ENCODE measurements around the gene RAX2.

RAX2 gene

DNA sequence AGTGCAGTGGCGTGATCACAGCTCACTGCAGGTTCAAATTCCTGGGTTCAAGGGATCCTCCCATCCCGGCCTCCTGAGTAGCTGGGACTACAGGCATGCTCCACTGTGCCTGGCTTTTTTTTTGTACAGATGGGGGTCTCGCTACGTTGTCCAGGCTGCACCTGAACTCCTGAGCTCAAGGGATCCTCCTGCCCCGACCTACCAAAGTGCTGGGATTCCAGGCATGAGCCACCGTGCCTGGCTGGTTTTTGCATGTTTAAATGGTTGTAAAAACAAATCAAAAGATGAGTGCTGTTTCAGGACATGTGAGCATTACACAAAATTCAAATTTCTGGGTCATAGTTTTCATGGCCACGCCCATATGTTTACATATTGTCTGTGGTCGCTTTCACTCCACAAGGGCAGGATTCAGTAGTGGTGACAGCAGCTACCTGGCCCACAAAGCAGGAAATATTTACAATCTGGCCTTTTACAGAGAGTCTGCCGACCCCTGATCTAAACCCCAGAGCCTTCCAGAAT is 8.8 kb upstream of the RAX2 start:
- Histone ChIP-seq H3K4me3 (no peak overlapping the region), H3K36me3 (no peaks in the 10 kb centered on the region), H3K9me3 (peaks cover 37% of the 10 kb centered on the region), H4K20me1 (0 out of 2 replicates have a peak, but pooled peaks cover 7% of the 10 kb centered on the region), H3K27me3 (peaks cover 24% of the 10 kb centered on the region), H3K4me2 (no peak overlapping the region), H3K4me1 (peaks cover 10% of the 10 kb centered on the region; the same call in 1 of the 2 replicates), H3K27ac (no peak overlapping the region), H3K9ac (no peak overlapping the region)
- no peak for TF ChIP-seq Cebpa-rat (IDR thresholded peaks at IDR 0.05)

GRCh38 chr19:3778899-3779723 is 7.1 kb upstream of the RAX2 start:
- no peak overlapping the region for H3K4me3 ChIP-seq

GRCh38 chr19:3778104-3778867 is 6.3 kb upstream of the RAX2 start:
- H3K4me1 ChIP-seq: no peaks in the 10 kb centered on the region
- peaks cover 37% of the 10 kb centered on the region for H3K9me3 ChIP-seq
- no peak overlapping the region for H3K4me2 ChIP-seq
- no peaks in the 10 kb centered on the region for H3K27me3 ChIP-seq
- no peak overlapping the region for H3K27ac ChIP-seq
- H4K20me1 ChIP-seq: no peaks in the 10 kb centered on the region
- H3K4me3 ChIP-seq: no peak overlapping the region
- TF ChIP-seq Cebpa-rat (IDR thresholded peaks at IDR 0.05): no peak
- H3K9ac ChIP-seq: no peak overlapping the region
- H3K36me3 ChIP-seq: no peaks in the 10 kb centered on the region

More at GRCh38 chr19:3778899-3779723, 7.1 kb upstream of the RAX2 start:
- Histone ChIP-seq H3K4me2 (no peak overlapping the region), H3K27ac (no peak overlapping the region), H3K27me3 (peaks cover 7% of the 10 kb centered on the region), H3K36me3 (no peaks in the 10 kb centered on the region), H3K4me1 (no peaks in the 10 kb centered on the region), H3K9me3 (peaks cover 37% of the 10 kb centered on the region), H4K20me1 (no peaks in the 10 kb centered on the region), H3K9ac (no peak overlapping the region)
- no peak for TF ChIP-seq Cebpa-rat (IDR thresholded peaks at IDR 0.05)

DNA sequence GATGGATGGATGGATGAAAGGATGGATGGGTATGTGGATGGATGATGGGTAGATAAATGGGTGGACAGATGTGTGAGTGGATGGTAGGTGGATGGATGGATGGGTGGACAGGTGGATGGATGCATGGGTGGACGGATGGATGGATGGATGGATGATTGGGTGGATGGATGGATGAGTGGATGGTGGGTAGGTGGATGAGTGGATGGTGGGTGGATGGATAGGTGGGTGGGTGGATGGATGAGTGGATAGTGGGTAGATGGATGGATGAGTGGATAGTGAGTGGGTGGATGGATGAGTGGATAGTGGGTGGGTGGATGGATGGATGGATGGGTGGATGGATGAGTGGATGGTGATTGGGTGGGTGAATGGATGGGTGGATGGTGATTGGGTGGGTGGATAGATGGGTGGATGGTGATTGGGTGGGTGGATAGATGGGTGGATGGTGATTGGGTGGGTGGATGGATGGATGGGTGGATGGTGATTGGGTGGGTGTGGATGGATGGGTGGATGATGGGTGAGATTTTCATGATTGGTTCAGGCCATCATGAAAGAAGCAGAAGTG is 4.5 kb upstream of the RAX2 start:
- Histone ChIP-seq H3K4me1 (no peaks in the 10 kb centered on the region), H3K4me2 (no peak overlapping the region), H3K27me3 (no peaks in the 10 kb centered on the region), H3K9me3 (peaks cover 23% of the 10 kb centered on the region), H3K4me3 (no peak overlapping the region), H4K20me1 (no peaks in the 10 kb centered on the region), H3K36me3 (no peaks in the 10 kb centered on the region), H3K27ac (no peak overlapping the region), H3K9ac (no peak overlapping the region)
- no peak for TF ChIP-seq Cebpa-rat (IDR thresholded peaks at IDR 0.05)

DNA sequence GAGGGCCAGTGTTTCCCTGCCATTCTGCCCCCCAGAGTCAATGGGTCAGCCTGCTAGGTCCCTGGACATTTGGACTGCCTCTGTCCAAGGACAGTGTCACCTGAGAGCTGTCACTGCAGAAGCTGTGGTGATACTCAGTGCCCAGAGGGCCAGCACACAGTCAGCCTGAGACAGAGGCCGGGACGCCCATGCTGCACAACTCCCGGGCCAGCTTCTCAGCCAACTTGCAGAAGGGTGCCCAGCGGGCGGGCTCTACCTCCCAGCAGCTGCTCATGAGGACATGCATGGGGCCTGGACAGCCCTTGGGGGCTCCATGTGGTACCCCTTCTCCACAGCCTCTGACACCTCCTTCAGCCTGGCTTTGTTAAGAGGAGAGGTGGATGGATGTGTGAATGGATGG is 3.8 kb upstream of the RAX2 start:
- H3K36me3 ChIP-seq: no peaks in the 10 kb centered on the region
- no peak for TF ChIP-seq Cebpa-rat (IDR thresholded peaks at IDR 0.05)
- H3K9ac ChIP-seq: no peak overlapping the region
- H3K4me3 ChIP-seq: no peak overlapping the region
- H3K4me1 ChIP-seq: no peaks in the 10 kb centered on the region
- H3K9me3 ChIP-seq: peaks cover 16% of the 10 kb centered on the region
- H4K20me1 ChIP-seq: no peaks in the 10 kb centered on the region
- H3K27ac ChIP-seq: no peak overlapping the region
- H3K27me3 ChIP-seq: no peaks in the 10 kb centered on the region
- H3K4me2 ChIP-seq: no peak overlapping the region

DNA sequence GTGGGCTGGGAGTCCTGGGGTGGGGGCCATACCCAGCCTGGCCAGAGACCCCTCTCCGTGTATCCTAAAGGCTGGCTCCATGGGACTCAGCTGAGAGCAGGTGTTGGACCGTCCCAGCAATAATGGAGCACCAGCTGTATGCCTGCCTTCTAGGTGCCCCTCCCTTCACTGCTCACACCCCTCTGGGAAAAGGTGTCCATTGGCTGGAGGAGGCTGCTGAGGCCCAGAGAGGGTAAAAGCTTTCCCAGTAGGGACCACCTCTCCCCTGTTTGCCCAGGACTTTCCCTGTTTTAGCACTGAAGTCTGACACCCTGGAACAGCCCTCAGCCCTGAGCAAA is 3.3 kb upstream of the RAX2 start:
- Histone ChIP-seq H3K36me3 (peaks cover 4% of the 10 kb centered on the region; the same call in 1 of the 2 replicates), H3K4me2 (no peak overlapping the region), H3K4me3 (no peak overlapping the region), H3K9me3 (peaks cover 13% of the 10 kb centered on the region), H3K27me3 (no peaks in the 10 kb centered on the region), H4K20me1 (no peaks in the 10 kb centered on the region), H3K27ac (no peak overlapping the region), H3K9ac (no peak overlapping the region), H3K4me1 (no peaks in the 10 kb centered on the region)
- TF ChIP-seq Cebpa-rat (IDR thresholded peaks at IDR 0.05): no peak

DNA sequence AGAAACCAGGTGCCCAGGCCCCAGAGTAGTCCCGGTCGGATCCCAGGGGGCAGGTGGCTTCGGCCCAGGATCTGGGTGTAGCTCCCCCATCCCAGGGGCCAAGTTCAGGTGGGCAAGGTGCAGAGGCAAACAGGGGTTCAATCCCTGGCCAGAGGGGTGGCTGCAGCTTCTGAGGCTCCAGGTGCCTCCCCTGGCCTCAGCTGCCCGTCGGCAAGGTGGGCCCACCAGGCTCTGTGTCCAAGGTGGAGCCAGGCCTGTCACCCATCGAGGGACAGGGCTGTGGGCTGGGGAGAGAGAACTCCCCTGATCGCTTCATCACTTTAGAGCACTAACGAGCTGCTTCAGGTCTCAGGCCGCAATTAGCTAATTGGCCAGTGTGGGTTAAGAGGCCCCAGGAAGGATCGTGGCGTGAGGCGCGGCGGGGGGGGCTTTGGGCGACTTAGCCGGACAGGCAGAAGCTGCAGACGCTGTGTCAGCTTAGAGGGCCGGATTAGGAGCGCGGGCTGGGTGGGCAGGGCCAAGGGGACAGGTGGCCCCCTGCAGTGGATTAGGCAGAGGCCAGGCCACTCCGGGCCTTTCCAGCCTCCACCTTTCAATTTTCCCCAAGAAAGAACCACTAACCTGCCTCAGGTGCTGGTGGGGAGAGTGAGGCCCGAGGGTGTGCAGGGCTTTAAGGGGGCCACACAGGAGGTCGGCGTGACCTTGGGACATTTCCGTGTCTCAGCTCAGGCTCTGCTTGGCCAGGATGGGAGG is 2.8 kb upstream of the RAX2 start:
- no peak for TF ChIP-seq Cebpa-rat (IDR thresholded peaks at IDR 0.05)
- Histone ChIP-seq H3K9ac (no peak overlapping the region), H3K36me3 (peaks cover 9% of the 10 kb centered on the region; the same call in 1 of the 2 replicates), H3K4me2 (no peak overlapping the region), H3K27ac (no peak overlapping the region), H3K4me3 (no peak overlapping the region), H3K27me3 (no peaks in the 10 kb centered on the region), H3K9me3 (peaks cover 13% of the 10 kb centered on the region), H4K20me1 (no peaks in the 10 kb centered on the region; the same call in 1 of the 2 replicates), H3K4me1 (no peaks in the 10 kb centered on the region)

DNA sequence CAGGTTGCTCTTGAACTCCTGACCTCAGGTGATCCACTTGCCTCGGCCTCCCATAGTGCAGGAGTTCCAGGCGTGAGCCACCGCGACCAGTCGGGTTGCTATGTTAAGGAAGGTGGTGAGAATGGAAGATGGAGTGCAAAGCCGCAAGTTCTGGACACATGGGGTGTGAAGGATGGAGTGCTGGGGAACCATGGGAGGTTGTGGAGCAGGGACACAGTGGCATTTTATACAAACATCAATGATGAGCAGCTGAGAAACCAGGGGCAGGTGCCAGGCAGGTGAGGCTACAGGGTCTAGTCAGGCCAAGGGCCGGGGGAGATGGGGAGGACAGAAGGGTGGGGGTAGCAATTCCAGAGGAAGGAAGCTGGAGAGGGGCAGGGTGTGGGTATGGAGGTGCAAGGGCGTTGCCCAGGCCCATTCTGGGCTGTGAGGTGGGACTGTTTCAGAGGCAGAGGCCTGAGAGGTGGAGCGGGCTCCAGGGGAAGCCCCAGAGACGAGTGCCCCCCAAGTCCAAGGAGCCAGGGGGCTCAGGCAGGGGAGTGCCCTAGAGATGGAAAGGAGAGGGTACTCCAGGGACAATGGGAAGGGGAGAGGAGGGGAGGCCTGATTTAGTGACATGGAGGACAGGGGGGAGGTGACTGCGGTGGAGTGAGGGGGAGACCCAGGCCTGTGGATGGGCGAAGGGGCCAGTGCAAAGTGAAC is 1.9 kb upstream of the RAX2 start:
- no peak overlapping the region for H3K4me2 ChIP-seq
- H3K36me3 ChIP-seq: peaks cover 16% of the 10 kb centered on the region; the same call in 1 of the 2 replicates
- H4K20me1 ChIP-seq: no peaks in the 10 kb centered on the region; the same call in 1 of the 2 replicates
- H3K9me3 ChIP-seq: peaks cover 13% of the 10 kb centered on the region
- no peak overlapping the region for H3K4me3 ChIP-seq
- no peaks in the 10 kb centered on the region for H3K27me3 ChIP-seq
- no peak for TF ChIP-seq Cebpa-rat (IDR thresholded peaks at IDR 0.05)
- H3K27ac ChIP-seq: no peak overlapping the region
- H3K4me1 ChIP-seq: no peaks in the 10 kb centered on the region
- H3K9ac ChIP-seq: no peak overlapping the region
